Brain microvascular endothelial cell (primary cell): ENCODE results near the gene EBLN2.

Experiments used
- DNase-seq: peaks from one replicate; pipeline ENCODE4 v3.0.0-alpha.2; 2020
- H3K27ac ChIP-seq: fragments of 250-450 bp; sonication (Bioruptor Pico); 2 replicates; pipeline ENCODE4 v1.5.1; 2020; ENCODE audit warnings: mild to moderate bottlenecking, moderate library complexity
- H3K27me3 ChIP-seq: fragments of 250-450 bp; sonication (Bioruptor Pico); replicated peaks from 2 replicates; pipeline ENCODE4 v1.5.1; 2020; ENCODE audit warnings: mild to moderate bottlenecking
- H3K36me3 ChIP-seq: fragments of 250-450 bp; sonication (Bioruptor Pico); replicated peaks from 2 replicates; pipeline ENCODE4 v1.5.1; 2020; ENCODE audit warnings: mild to moderate bottlenecking
- H3K4me3 ChIP-seq: 2 replicates; pipeline ENCODE4 v1.5.1; 2011; ENCODE audit warnings: low read depth, mild to moderate bottlenecking, control low read depth, low read length, moderate library complexity
- in situ Hi-C: cut with HindIII; loops from 2 replicates; pipeline ENCODE4 v1.10.0; 2017; ENCODE audit warnings: low sequenced_read_pairs, low pct_ligation_motif_present
- TF ChIP-seq, protein P1 (sequence below): IDR thresholded peaks from 2 replicates; pipeline ENCODE4 v1.5.1; 2011; ENCODE audit warnings: low read depth, mild to moderate bottlenecking, moderate library complexity, low read length, control low read depth, inconsistent platforms; ENCODE audit errors: missing control alignments

The EBLN2 gene

DNA sequence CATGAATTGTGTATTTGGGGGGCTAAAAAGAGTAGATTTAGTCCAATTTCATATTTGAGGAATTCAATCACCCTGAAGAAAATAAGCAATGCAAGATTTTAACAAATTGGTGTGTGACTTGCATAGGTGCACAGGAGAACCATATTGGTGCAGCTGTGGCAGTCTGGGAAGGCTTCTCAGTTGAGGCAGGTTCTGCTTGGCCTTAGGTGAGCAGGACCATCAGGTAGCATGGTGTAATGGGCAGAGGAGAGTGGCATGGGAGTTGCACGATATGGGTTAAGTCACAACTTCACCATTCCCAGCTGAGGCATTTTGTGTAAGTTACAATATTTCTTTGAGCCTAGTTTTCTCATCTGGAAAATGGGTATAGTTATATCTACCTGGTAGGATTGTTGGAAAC, 10.5 kb downstream of the EBLN2 start:
- in situ Hi-C loops, result no loop called here
- H3K4me3 ChIP-seq, result no peak overlapping the region
- no peak overlapping the region for H3K27ac ChIP-seq
- H3K27me3 ChIP-seq, result no peaks in the 10 kb centered on the region
- peaks cover 2% of the 10 kb centered on the region for H3K36me3 ChIP-seq
- no peak for DNase-seq
- TF ChIP-seq, protein P1, sequence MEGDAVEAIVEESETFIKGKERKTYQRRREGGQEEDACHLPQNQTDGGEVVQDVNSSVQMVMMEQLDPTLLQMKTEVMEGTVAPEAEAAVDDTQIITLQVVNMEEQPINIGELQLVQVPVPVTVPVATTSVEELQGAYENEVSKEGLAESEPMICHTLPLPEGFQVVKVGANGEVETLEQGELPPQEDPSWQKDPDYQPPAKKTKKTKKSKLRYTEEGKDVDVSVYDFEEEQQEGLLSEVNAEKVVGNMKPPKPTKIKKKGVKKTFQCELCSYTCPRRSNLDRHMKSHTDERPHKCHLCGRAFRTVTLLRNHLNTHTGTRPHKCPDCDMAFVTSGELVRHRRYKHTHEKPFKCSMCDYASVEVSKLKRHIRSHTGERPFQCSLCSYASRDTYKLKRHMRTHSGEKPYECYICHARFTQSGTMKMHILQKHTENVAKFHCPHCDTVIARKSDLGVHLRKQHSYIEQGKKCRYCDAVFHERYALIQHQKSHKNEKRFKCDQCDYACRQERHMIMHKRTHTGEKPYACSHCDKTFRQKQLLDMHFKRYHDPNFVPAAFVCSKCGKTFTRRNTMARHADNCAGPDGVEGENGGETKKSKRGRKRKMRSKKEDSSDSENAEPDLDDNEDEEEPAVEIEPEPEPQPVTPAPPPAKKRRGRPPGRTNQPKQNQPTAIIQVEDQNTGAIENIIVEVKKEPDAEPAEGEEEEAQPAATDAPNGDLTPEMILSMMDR, result no peak

DNA sequence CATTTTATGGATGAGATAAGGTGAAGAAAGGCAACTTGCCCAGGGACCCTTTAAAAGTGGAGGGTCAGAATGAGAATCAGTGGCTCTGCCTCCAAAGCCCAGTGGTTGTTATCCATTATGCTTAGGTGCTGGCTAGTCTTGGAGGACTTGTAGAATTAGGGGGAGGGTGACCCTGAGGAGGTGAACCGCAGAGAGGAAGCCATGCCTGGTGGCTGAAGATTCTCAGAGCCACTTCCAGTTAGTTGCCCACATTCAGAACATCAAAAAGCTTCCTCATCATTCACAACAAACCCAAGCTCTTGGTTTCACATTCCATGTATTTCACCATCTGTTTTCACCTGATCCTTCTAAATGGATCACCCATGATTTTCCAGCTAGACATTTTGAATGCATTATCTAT, 11.2 kb downstream of the EBLN2 start:
- DNase-seq, result no peak
- peaks cover 2% of the 10 kb centered on the region for H3K36me3 ChIP-seq
- H3K4me3 ChIP-seq, result no peak overlapping the region
- TF ChIP-seq, protein P1, result no peak
- no peak overlapping the region for H3K27ac ChIP-seq
- in situ Hi-C loops, result no loop called here
- no peaks in the 10 kb centered on the region for H3K27me3 ChIP-seq

DNA sequence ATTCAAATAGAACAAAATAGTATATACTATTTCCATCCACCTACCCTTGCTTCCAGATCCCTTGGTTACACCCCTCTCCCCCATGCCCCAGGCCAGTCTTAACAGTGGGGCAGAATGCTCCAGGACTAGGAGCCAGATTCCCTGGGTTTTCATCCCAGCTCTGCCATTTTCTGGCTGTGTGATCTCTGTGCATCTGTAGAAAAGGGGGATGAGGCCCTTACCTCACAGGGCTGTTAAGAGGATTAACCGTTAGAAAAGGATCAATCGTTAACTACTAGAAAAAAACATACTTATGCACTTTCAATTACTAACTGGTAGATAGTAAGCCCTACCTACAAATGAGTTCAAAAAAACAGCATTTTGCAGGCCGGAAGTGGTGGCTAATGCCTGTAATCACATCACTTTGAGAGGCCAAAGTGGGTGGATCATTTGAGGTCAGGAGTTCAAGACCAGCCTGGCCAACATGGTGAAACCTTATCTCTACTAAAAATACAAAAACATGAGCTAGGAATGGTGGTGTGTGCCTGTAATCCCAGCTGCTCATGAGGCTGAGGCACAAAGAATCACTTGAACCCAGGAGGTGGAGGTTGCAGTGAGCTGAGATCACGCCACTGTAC, 11.7 kb downstream of the EBLN2 start:
- Histone ChIP-seq H3K4me3 (no peak overlapping the region), H3K36me3 (no peaks in the 10 kb centered on the region), H3K27ac (no peak overlapping the region), H3K27me3 (no peaks in the 10 kb centered on the region)
- DNase-seq, result peak; percentile 38
- in situ Hi-C loops, result no loop called here
- TF ChIP-seq, protein P1, result no peak

DNA sequence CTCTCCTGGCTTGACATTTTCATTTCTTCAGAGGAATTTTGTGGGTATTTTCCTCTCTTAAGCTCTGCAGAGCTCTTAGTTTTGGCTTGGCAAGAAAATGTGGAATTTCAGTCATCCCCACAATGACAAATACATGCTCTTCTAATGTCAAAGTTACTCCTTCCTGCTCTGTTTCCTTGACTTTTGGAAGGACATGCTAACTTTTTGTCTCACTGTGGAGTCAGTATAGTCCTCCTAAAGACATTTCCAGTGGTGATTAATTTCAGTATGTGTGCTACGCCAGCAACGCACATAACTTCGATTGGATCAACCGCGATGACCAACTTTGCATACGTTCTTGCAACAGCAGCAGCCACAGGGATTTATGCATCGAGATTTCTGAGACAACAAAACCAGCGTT, 13.3 kb downstream of the EBLN2 start:
- in situ Hi-C loops, result no loop called here
- TF ChIP-seq, protein P1, result no peak
- Histone ChIP-seq H3K36me3 (no peaks in the 10 kb centered on the region), H3K27me3 (no peaks in the 10 kb centered on the region), H3K4me3 (no peak overlapping the region), H3K27ac (no peak overlapping the region)
- no peak for DNase-seq

DNA sequence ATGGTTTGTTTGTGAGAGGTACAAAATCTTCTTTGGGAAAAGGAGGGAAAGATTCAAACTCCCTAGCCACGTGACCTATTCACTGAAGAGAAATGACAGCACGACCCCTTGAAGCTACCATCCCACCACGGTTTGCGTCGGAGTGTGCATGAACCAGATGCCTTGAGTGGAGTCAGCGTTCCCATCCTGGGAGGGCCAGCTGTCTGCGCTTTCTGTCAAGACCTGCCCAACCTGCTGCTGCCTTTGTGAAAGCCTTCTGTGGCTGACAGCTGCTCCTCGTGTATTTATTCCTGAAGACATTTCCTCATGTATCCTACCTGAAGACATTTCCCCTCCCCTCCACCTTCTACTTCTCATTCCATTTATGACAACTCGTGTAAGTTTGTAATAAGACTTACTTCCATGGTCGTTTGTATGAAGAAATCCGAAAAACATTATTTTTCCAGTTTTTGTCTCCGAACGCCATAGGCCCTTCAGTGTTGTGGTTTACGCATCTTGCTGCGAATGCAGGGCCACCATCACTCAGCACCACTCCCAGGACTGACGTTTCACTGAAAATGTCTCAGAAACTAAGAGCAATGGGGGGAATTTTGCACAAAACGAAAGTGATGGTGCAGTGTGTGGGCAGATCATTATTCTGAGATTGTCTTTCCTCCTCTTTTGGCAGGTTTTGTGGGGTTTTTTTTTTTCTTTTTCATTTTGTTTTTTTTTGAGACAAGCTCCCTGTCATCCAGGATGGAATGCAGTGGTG, 18.9 kb downstream of the EBLN2 start:
- H3K27me3 ChIP-seq, result no peaks in the 10 kb centered on the region
- H3K36me3 ChIP-seq, result no peaks in the 10 kb centered on the region
- TF ChIP-seq, protein P1, result no peak
- in situ Hi-C loops, result no loop called here
- DNase-seq, result no peak
- H3K27ac ChIP-seq, result no peak overlapping the region
- no peak overlapping the region for H3K4me3 ChIP-seq
